A673 (cell line): ENCODE measurements around the gene FASN. TPM values are rescaled to one million over a fixed set of nuclear protein-coding genes. Genes with fewer than 3 reads are reported as not detected.
A peak's percentile ranks its signal among the peaks of the same experiment; 100 is the strongest.

Experiments used
- BruUV-seq: library from RNA; stranded (reverse); fragments of 400-500 nt; replicated peaks from 2 replicates; lab custom pipeline; 2021; lab: Mats Ljungman, UMichigan
- CTCF ChIA-PET: fragments of 300-600 bp; sonication (Branson Sonifier 250); formaldehyde crosslinking; loops from one replicate; lab custom pipeline; 2022; ENCODE audit warnings: antibody characterized with exemption; lab: Charles Lee
- POLR2A ChIA-PET: fragments of 300-600 bp; sonication (Branson Sonifier 250); formaldehyde crosslinking; loops from one replicate; lab custom pipeline; 2022; ENCODE audit warnings: antibody characterized with exemption; ENCODE audit not compliant: low non-redundant PET; lab: Charles Lee
- DNase-seq: peaks from one replicate; pipeline ENCODE4 v3.0.0-alpha.2; 2015; ENCODE audit warnings: low spot score
- H3K27ac ChIP-seq: fragments of 200-600 bp; sonication (generic); 2 replicates; pipeline ENCODE4 v1.5.1; 2016; ENCODE audit warnings: mixed run types, low read depth, mild to moderate bottlenecking, mixed read lengths, antibody characterized with exemption, low read length; ENCODE audit not compliant: poor library complexity, severe bottlenecking
- H3K27me3 ChIP-seq: fragments of 200-600 bp; sonication (generic); replicated peaks from 2 replicates; pipeline ENCODE4 v1.6.1; 2017; ENCODE audit warnings: mixed run types, low read depth, mild to moderate bottlenecking, mixed read lengths, antibody characterized with exemption, low read length; ENCODE audit not compliant: insufficient read depth, poor library complexity
- H3K36me3 ChIP-seq: fragments of 200-600 bp; sonication (generic); 2 replicates; pipeline ENCODE4 v1.6.1; 2016; ENCODE audit warnings: mixed run types, mild to moderate bottlenecking, mixed read lengths, antibody characterized with exemption, low read length; ENCODE audit not compliant: insufficient read depth, poor library complexity, severe bottlenecking
- H3K4me1 ChIP-seq: fragments of 200-600 bp; sonication (generic); 2 replicates; pipeline ENCODE4 v1.6.1; 2017; ENCODE audit warnings: mixed run types, mild to moderate bottlenecking, mixed read lengths, antibody characterized with exemption, low read length; ENCODE audit not compliant: insufficient read depth, poor library complexity, severe bottlenecking
- H3K4me3 ChIP-seq: fragments of 200-600 bp; sonication (generic); 2 replicates; pipeline ENCODE4 v1.5.1; 2016; ENCODE audit warnings: low read depth, mixed run types, mild to moderate bottlenecking, mixed read lengths, low read length; ENCODE audit not compliant: poor library complexity, severe bottlenecking
- H3K9me3 ChIP-seq: fragments of 200-600 bp; sonication (generic); 2 replicates; pipeline ENCODE4 v1.6.1; 2016; ENCODE audit warnings: mixed run types, low read depth, mild to moderate bottlenecking, mixed read lengths, antibody characterized with exemption, low read length; ENCODE audit not compliant: poor library complexity, severe bottlenecking
- EZH2 ChIP-seq: fragments of 200-600 bp; sonication (generic); IDR thresholded peaks from 2 replicates; pipeline ENCODE4 v1.6.1; 2017; ENCODE audit warnings: borderline replicate concordance, low read depth, mild to moderate bottlenecking, mixed read lengths, antibody characterized with exemption, low read length; ENCODE audit not compliant: poor library complexity, severe bottlenecking
- intact Hi-C: fragments of 100-400 bp; cut with micrococcal nuclease; formaldehyde crosslinking; loops from one replicate; pipeline ENCODE4 v1.10.0; 2022; ENCODE audit not compliant: unreplicated experiment
- total RNA-seq: library from RNA; stranded (reverse); gene quantifications from 2 replicates; pipeline ENCODE4 v1.2.3, GENCODE V29; 2021
- TF ChIP-seq, protein P1 (sequence below): fragments of 300-800, 200-600 bp; sonication (generic); conservative IDR thresholded peaks from 2 replicates; pipeline ENCODE4 v1.5.1; 2017; ENCODE audit warnings: low read depth, mild to moderate bottlenecking, antibody characterized with exemption, low read length, moderate library complexity, mixed read lengths

FASN gene
- total RNA-seq, 1 experiment from 2014 or later: 591 TPM

DNA sequence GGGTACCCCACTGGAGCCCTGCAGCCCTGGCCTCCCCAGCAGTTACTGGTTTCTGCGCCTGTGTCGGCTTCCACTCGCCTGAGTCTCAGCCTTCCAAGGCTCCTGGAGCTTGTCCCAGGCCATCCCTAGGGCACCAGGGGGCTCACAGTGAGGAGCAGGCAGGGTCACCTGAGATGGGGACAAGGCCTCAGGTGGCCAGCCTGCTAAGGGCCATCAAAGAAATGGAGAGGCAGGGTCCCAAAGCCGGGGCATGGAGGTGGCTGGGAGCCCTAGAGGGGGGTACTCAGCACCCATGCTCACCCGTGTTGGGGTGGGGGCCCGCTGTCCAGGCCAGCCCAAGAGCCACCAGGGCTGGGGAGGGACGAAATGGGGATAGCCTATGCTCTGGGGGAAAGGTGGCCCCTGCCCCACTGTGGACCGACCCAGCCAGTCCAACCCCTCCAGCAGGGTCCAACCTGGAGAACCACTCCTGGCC lies 1.3 kb downstream of the FASN start:
- POLR2A ChIA-PET: no interaction called here
- CTCF ChIA-PET: no interaction called here
- Histone ChIP-seq H3K9me3 (no peaks in the 10 kb centered on the region), H3K4me3 (peak overlapping the region; percentile 99), H3K27ac (peak overlapping the region; percentile 99), H3K36me3 (peaks cover 50% of the 10 kb centered on the region), H3K27me3 (no peaks in the 10 kb centered on the region), H3K4me1 (peaks cover 22% of the 10 kb centered on the region)
- no TSS peak for BruUV-seq
- intact Hi-C loops: loop anchor here (5.0 kb wide), 1 partner anchor 59 kb away; the partner anchor contains the start of gene DCXR
- no peak for DNase-seq
- no peak for TF ChIP-seq EZH2
- TF ChIP-seq, protein P1, sequence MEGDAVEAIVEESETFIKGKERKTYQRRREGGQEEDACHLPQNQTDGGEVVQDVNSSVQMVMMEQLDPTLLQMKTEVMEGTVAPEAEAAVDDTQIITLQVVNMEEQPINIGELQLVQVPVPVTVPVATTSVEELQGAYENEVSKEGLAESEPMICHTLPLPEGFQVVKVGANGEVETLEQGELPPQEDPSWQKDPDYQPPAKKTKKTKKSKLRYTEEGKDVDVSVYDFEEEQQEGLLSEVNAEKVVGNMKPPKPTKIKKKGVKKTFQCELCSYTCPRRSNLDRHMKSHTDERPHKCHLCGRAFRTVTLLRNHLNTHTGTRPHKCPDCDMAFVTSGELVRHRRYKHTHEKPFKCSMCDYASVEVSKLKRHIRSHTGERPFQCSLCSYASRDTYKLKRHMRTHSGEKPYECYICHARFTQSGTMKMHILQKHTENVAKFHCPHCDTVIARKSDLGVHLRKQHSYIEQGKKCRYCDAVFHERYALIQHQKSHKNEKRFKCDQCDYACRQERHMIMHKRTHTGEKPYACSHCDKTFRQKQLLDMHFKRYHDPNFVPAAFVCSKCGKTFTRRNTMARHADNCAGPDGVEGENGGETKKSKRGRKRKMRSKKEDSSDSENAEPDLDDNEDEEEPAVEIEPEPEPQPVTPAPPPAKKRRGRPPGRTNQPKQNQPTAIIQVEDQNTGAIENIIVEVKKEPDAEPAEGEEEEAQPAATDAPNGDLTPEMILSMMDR: no peak

DNA sequence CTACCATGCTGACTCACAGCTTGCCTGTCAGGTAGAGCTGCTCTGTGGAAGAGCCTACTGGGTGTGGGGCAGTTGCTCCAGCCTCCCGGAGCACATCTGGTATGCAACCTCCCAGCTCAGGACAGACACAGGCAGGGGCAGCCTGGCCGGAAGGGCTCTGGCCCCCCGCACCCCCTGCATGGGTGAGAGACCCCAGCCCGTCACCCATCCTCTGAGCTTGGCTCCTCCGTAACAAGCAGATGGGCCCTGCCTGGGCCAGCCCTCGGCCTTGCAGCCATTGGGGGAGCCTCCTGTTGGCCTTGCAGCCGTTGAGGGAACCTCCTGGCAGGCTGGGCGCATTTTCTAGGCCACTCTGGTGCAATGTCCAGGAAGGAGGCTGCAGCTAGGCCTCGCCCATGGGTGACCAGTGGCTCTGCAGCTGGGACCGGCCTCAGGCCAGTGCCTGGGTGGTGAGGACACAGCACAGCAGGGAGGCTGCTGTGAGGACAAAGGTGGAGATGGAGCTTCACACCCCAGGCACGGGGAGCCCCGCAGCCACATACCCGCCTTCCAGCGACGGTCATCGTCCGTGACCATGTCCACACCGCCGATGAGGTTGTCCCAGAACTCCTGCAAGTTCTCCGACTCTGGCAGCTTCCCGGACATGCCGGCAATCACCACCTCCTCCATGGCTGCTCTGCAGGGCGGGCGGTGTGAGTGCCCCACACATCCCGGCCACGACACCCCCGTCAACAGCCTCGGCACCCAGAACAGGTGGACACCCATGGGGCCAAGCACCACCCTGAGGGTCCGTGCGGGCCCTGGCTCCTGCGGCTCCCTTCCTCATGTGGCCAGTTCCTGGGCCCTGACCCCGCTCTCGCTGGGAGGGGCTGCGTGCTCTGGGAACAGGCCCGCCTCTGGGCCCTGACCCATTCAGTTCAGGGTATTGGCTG lies 2.0 kb downstream of the FASN start:
- Histone ChIP-seq H3K4me1 (peaks cover 22% of the 10 kb centered on the region), H3K27ac (peak overlapping the region; percentile 99), H3K9me3 (no peaks in the 10 kb centered on the region), H3K36me3 (peaks cover 57% of the 10 kb centered on the region), H3K4me3 (peak overlapping the region; percentile 99), H3K27me3 (no peaks in the 10 kb centered on the region)
- ChIA-PET POLR2A (no interaction called here), CTCF (no interaction called here)
- no TSS peak for BruUV-seq
- intact Hi-C loops: loop anchor here (5.0 kb wide), 1 partner anchor 59 kb away; the partner anchor contains the start of gene DCXR
- no peak for DNase-seq
- no peak for TF ChIP-seq EZH2
- TF ChIP-seq, protein P1: no peak

DNA sequence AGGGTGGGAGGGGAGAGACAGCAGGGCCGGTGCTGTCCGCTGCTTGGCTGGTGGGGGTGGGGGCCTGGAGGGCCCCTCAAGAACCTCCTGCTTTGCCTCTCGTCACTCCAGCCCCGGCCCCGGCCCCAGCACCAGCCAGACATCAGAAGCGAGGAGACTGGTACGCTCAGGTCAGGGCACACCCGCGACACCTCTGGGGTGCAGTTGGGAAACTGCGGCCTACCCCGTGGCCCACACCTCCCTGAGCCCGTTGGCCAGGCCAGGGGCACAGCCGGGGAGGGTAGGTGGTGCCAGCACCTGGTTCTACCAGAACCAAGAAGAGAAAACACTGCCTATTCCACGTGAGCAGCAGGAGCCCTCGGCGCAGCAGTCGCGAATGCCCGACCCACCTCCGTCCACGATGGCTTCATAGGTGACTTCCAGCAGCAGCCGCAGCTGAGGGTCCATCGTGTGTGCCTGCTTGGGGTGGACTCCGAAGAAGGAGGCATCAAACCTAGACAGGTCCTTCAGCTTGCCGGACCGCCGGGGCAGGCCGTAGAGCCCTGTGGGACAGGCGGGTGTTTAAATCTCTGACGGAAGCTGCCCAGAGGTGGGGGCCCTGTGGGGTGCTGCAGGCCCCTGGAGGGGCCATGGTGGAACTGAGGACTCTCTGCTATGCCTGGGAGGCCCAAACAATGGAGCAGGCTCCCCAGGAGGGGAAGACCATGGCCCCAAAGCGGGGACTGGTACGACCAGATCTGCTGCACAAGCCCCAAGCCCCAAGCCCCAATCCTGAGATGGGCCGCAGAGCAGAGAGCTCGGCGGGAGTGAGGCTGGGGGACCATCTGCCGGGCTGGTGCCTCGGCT lies 2.9 kb downstream of the FASN start:
- TF ChIP-seq, protein P1: no peak
- no peak for TF ChIP-seq EZH2
- Histone ChIP-seq H3K27ac (peak overlapping the region; percentile 99), H3K36me3 (peaks cover 66% of the 10 kb centered on the region), H3K4me3 (peak overlapping the region; percentile 99), H3K27me3 (no peaks in the 10 kb centered on the region), H3K9me3 (no peaks in the 10 kb centered on the region), H3K4me1 (peaks cover 22% of the 10 kb centered on the region)
- POLR2A ChIA-PET: no interaction called here
- no TSS peak for BruUV-seq
- CTCF ChIA-PET: no interaction called here
- intact Hi-C loops: loop anchor here (5.0 kb wide), 1 partner anchor 58 kb away; the partner anchor contains the start of gene DCXR
- DNase-seq: no peak
